GM19351 (cell line): ENCODE measurements around the gene HSF2BP.
"Not testable (repeated sequence)": the region's sequence is repeated elsewhere in the genome, so short reads cannot be mapped to it uniquely, and the experiment has no call there.

ENCODE experiments used
- ATAC-seq: cut with Tn5 transposase; IDR thresholded peaks from one replicate; pipeline ENCODE4 v1.9.1; 2021; ENCODE audit warnings: mild to moderate bottlenecking, moderate library complexity; ENCODE audit not compliant: unreplicated experiment

HSF2BP gene

GRCh38 chr21:43622796-43623195 is 36.5 kb downstream of the HSF2BP start:
- ATAC-seq, result no peak

- ATAC-seq, result no peak
Measured at GRCh38 chr21:43619856-43620255, 39.4 kb downstream of the HSF2BP start.

GRCh38 chr21:43619344-43619743 is 39.9 kb downstream of the HSF2BP start:
- ATAC-seq, result no peak

- no peak for ATAC-seq
Measured at GRCh38 chr21:43618940-43619339, 40.3 kb downstream of the HSF2BP start.

GRCh38 chr21:43616861-43617260 is 42.4 kb downstream of the HSF2BP start:
- not testable (repeated sequence) for ATAC-seq

GRCh38 chr21:43614839-43615238 is 44.4 kb downstream of the HSF2BP start:
- ATAC-seq, result no peak

GRCh38 chr21:43613755-43614638 is 45.3 kb downstream of the HSF2BP start:
- ATAC-seq, result no peak

GRCh38 chr21:43611598-43612369 is 47.5 kb downstream of the HSF2BP start:
- ATAC-seq, result no peak

GRCh38 chr21:43609501-43610340 is 49.6 kb downstream of the HSF2BP start:
- ATAC-seq, result no peak

GRCh38 chr21:43608664-43609063 is 50.6 kb downstream of the HSF2BP start:
- ATAC-seq, result no peak

- ATAC-seq, result no peak
Measured at GRCh38 chr21:43608225-43608624, 51.1 kb downstream of the HSF2BP start.

GRCh38 chr21:43605320-43606215 is 53.7 kb downstream of the HSF2BP start:
- no peak for ATAC-seq

- no peak for ATAC-seq
Measured at GRCh38 chr21:43604505-43605204, 54.6 kb downstream of the HSF2BP start.

GRCh38 chr21:43603641-43604504 is 55.4 kb downstream of the HSF2BP start:
- no peak for ATAC-seq

- ATAC-seq, result no peak
Measured at GRCh38 chr21:43603233-43603626, 56.1 kb downstream of the HSF2BP start.

- no peak for ATAC-seq
Measured at GRCh38 chr21:43602266-43603232, 56.7 kb downstream of the HSF2BP start.

- ATAC-seq, result no peak
Measured at GRCh38 chr21:43600642-43601402, 58.5 kb downstream of the HSF2BP start.
